GM19025 (cell line): ENCODE data around the gene ARHGAP12.
A peak's percentile ranks its signal among the peaks of the same experiment; 100 is the strongest.

Source experiments
- ATAC-seq: cut with Tn5 transposase; IDR thresholded peaks from one replicate; pipeline ENCODE4 v1.9.1; 2021; ENCODE audit warnings: mild to moderate bottlenecking, low read depth, moderate library complexity; ENCODE audit not compliant: unreplicated experiment

Gene ARHGAP12

GRCh38 chr10:31886885-31887284 is 41.7 kb downstream of the ARHGAP12 start:
- ATAC-seq = no peak

- ATAC-seq = no peak
Observed at GRCh38 chr10:31885971-31886370, 42.7 kb downstream of the ARHGAP12 start.

- ATAC-seq = no peak
Observed at GRCh38 chr10:31884386-31884785, 44.2 kb downstream of the ARHGAP12 start.

- no peak for ATAC-seq
Observed at GRCh38 chr10:31883397-31883796, 45.2 kb downstream of the ARHGAP12 start.

GRCh38 chr10:31878486-31878885 is 50.1 kb downstream of the ARHGAP12 start:
- no peak for ATAC-seq

- ATAC-seq = no peak
Observed at GRCh38 chr10:31876652-31877352, 51.8 kb downstream of the ARHGAP12 start.

GRCh38 chr10:31875608-31876007 is 53.0 kb downstream of the ARHGAP12 start:
- ATAC-seq = peak; percentile 75

GRCh38 chr10:31873724-31874123 is 54.9 kb downstream of the ARHGAP12 start:
- ATAC-seq = no peak

GRCh38 chr10:31871266-31872065 is 57.2 kb downstream of the ARHGAP12 start:
- ATAC-seq = no peak

- ATAC-seq = no peak
Observed at GRCh38 chr10:31867646-31868045, 61.0 kb downstream of the ARHGAP12 start.

GRCh38 chr10:31866118-31866670 is 62.4 kb downstream of the ARHGAP12 start:
- no peak for ATAC-seq

GRCh38 chr10:31864834-31865518 is 63.7 kb downstream of the ARHGAP12 start:
- no peak for ATAC-seq

GRCh38 chr10:31855033-31855432 is 73.6 kb downstream of the ARHGAP12 start:
- ATAC-seq = no peak

GRCh38 chr10:31853629-31854028 is 75.0 kb downstream of the ARHGAP12 start:
- no peak for ATAC-seq

GRCh38 chr10:31851216-31851615 is 77.4 kb downstream of the ARHGAP12 start:
- ATAC-seq = no peak

GRCh38 chr10:31847515-31847914 is 81.1 kb downstream of the ARHGAP12 start:
- ATAC-seq = no peak

GRCh38 chr10:31838709-31839108 is 89.9 kb downstream of the ARHGAP12 start:
- no peak for ATAC-seq

- no peak for ATAC-seq
Observed at GRCh38 chr10:31838065-31838464, 90.6 kb downstream of the ARHGAP12 start.

- ATAC-seq = no peak
Observed at GRCh38 chr10:31836569-31837406, 91.8 kb downstream of the ARHGAP12 start.

GRCh38 chr10:31833753-31834152 is 94.9 kb downstream of the ARHGAP12 start:
- ATAC-seq = no peak
